ENCODE results near the gene ATG7.

GRCh38 chr3:11593318-11594034, 321.3 kb downstream of the ATG7 start:
- no peak for TF ChIP-seq CTCF (IDR thresholded peaks at IDR 0.05)
- no peak for TF ChIP-seq POLR2A (IDR thresholded peaks at IDR 0.05)

Measured in uterus (tissue), 2 donors.